Daoy (cell line): Measurements from ENCODE around the gene NCBP3. TPM values are rescaled to one million over a fixed set of nuclear protein-coding genes. Genes with fewer than 3 reads are reported as not detected.
"Not testable (repeated sequence)": the region's sequence is repeated elsewhere in the genome, so short reads cannot be mapped to it uniquely, and the experiment has no call there.

Experiments used
- DNase-seq: peaks from one replicate; pipeline ENCODE4 v3.0.0-alpha.2; 2015; ENCODE audit warnings: low read depth
- total RNA-seq: library from RNA; depleted of rRNA; stranded (reverse); fragments of >200 nt; shearing (Covaris generic); gene quantifications from 2 replicates; pipeline ENCODE4 v1.2.3, GENCODE V29; 2014

NCBP3 gene
- total RNA-seq, 1 experiment from 2014 or later, result 30.4 TPM

DNA sequence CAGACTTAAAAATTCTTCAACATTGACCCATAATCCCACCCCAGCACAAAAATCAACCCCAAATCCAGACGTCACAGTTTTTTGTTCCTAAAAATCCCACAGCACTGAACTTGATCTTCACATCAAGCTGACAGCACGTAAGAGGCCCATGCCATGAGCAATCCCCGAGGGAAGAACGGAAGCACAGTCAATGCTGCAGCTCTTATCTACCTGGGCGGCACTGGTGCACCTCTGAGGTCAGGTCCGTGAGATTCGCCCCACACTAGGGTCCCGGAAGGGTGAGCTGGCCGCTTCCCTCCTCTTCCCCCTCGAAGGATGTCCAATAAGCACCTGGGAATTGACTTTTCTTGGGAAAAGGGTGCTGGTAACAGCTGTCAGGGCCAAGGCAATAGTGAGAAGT is 33.8 kb downstream of the NCBP3 start:
- no peak for DNase-seq

- DNase-seq, result no peak
Observed at GRCh38 chr17:3810019-3810418, 36.0 kb downstream of the NCBP3 start.

GRCh38 chr17:3809135-3809534 is 36.9 kb downstream of the NCBP3 start:
- DNase-seq, result no peak

DNA sequence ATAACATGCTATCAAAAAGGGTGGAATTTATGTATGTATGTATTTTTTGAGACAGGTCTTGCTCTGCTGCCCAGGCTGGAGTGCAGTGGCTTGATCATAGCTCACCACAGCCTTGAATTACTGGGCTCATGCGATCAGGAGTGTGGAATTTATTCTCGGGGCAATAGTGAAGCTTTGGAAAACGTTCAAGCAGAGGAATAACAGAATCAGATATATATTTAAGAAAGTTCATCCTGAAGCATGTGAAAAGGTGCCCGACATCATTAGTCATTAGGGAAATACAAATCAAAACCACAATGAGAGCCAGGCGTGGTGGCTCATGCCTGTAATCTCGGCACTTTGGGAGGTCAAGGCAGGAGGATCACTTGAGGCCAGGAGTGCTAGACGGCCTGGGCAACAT is 37.3 kb downstream of the NCBP3 start:
- no peak for DNase-seq

DNA sequence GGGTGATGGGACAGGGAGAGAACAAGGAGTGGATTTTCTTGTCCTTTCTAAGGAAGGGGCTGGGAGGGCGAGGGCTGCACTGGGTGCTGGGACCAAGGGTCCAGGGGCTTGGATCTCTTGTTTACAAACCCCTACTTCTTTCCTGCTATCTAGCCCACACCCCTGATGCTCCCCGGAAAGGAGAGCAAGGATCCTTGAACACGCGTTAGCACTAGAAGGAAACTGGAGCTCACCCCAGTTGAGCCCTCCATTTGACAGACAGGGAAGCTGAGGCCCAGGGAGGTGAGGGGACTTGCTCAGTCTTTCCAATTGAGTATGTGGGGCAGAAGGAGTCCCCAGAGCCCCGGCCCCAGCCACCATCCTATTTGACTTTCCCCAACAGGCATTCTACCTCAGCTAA is 40.5 kb downstream of the NCBP3 start:
- no peak for DNase-seq

DNA sequence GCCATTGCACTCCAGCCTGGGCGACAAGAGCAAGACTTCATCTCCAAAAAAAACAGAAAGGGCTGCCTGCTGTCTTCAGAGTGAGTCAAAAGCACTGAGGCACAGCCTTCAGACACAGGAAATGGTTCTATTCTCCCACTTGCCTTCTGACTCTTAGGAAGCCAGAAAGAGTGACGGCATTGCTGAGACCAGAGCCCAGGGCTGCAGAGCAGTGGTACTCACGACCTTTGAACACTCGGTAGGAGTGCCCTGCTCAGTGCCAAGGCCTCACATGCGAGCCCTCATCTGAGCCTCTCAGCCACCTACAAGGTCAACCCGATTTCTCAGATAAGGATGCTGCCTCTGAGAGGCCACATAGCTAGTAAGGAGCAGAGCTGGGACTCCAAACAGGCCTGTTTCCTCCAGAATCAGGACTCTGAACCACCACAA is 41.5 kb downstream of the NCBP3 start:
- peak; percentile 57 for DNase-seq

DNA sequence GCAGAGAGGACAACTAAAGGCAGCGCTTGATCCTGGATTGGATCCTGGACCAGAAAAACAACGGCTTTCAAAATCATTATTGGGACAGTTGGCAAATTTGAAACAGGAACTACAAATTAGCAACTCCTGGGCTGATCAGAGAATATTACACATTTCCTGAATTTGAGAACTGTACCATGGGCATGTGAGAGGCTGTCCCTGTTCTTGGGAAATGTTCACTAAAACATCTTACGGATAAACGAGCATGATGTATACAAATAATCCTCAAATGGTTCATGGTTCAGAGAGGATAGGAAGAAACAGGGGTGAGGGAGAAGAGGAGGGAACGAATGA is 42.8 kb downstream of the NCBP3 start:
- no peak for DNase-seq

GRCh38 chr17:3802461-3803307 is 43.4 kb downstream of the NCBP3 start:
- peak; percentile 89 for DNase-seq

- no peak for DNase-seq
Observed at GRCh38 chr17:3801792-3802191, 44.3 kb downstream of the NCBP3 start.

DNA sequence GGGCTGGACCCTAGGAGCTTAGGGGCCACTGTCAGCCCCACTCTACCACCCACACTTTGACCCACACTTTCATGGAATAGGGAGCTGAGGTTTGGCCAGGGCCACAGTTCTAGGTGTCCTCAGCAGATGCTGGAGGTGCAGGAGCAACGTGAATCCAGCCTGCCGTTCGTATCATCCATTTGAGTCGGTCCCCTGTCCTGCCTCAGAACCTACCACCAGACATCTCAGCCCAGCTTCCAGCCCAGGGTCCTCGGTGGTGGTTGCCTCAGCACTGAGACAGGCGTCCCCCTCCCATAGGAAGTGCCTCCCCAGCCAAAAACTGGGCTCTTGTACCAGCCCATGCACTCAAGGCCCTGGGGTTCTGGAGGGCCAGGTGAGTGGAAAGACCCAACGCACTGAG is 44.7 kb downstream of the NCBP3 start:
- DNase-seq, result no peak

GRCh38 chr17:3800362-3801271 is 45.4 kb downstream of the NCBP3 start, which contains the start of gene ITGAE:
Gene ITGAE, minus strand, starts transcription at chr17:3801188. Its CDS starts 44 bp downstream, at chr17:3801144.
- no peak for DNase-seq

- no peak for DNase-seq
Observed at GRCh38 chr17:3799181-3799945, 46.7 kb downstream of the NCBP3 start.

- DNase-seq, result no peak
Observed at GRCh38 chr17:3798273-3799180, 47.5 kb downstream of the NCBP3 start.

GRCh38 chr17:3796822-3797170 is 49.2 kb downstream of the NCBP3 start:
- DNase-seq, result no peak

GRCh38 chr17:3796110-3796821 is 49.8 kb downstream of the NCBP3 start:
- peak; percentile 27 for DNase-seq

GRCh38 chr17:3795390-3796102 is 50.5 kb downstream of the NCBP3 start:
- DNase-seq, result peak; percentile 29

DNA sequence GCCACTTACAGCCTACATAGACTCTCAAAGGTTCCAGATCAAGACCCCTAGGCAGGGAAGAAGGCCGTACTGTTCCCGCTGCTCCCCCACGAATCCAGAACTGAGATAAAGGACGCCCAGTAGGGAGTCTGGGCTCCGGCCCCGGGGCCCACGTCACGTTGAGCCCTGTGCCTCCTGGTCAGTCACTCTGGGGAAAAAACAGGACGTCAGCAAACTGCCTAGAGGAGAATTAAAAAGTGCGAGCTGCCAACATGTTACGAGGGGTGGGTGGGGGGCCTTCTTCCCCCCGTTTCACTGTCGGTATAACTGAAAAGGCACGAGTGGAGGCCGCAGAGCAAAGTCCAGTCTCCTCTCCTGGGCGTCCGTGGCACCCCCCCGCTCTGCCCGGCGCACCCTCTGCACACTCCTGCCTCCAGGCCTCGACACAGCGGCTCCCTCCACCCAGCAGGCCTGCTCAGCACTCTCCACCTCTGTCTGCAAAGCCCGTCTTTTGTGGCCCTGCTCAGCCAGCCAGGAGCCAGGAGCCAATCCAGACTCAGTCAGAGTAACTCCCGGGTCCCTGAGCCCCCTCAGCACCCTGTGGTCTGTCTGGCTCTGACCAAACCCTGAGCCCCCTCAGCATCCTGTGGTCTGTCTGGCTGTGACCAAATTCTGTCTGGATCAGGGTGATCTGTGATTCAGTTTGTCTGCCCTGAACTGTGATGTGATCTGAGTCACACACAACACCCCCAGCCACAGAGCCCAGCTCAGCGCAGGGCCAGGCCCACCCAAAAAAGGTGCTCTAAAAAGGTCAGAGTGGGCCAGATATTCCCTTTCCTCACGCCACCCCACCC is 51.3 kb downstream of the NCBP3 start:
- peak; percentile 88 for DNase-seq

DNA sequence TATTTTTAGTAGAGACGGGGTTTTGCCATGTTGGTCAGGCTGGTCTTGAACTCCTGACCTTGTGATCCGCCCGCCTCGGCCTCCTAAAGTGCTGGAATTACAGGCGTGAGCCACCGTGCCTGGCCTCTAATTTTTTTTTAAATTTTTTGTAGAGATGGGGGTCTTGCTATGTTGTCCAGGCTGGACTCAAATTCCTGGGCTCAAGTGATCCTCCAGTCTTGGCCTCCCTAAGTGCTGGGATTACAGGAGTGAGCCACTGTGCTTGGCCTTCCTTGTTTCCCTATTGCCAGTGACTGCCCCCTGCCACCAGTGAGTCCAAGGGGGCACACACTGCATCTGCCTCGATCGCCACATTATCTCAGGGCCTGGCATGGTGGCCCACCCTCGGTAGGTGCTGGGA is 51.9 kb downstream of the NCBP3 start:
- not testable (repeated sequence) for DNase-seq

- DNase-seq, result not testable (repeated sequence)
Observed at GRCh38 chr17:3793258-3793657, 52.8 kb downstream of the NCBP3 start.
